ENCODE data around the gene ENKD1. TPM values are rescaled to one million over a fixed set of nuclear protein-coding genes. Genes with fewer than 3 reads are reported as not detected.

Gene ENKD1
- total RNA-seq, 3 donors from 2014 or later (not counting 1 experiment from before 2014, with no cell fraction given): 3.4 to 4.2 (median 3.7) TPM

DNA sequence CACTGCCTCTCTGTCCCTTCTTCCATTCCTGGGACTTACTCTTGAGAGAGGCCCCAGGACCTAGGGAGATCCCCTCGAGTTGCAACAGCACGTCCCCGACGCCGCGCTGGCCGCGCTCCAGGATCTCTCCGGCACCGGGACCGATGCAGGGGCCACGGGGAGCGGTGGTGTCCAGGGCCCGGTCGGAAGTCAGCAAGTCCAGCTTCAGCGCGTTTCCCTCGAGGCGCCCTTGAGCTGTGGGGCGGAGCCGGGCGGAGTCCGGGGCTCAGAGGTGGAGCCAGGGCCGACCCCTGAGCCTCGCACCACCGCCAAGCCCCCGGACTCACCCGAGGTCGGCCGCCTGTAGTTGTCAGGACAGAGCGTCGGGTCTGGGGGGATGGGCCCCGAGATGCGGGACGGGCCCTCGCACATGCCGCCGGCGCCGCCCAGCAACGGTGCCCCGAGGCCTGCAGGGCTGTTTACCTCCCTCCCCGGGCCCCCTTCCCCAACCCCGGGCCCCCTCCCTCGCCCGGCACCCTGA lies 458 bp downstream of the ENKD1 start:
- Histone ChIP-seq H3K27ac (ENCODE audit: low read length) (no peak overlapping the region), H3K27me3 (ENCODE audit: control insufficient read depth, insufficient read depth, low read length) (no peaks in the 10 kb centered on the region), H3K4me1 (ENCODE audit: control insufficient read depth, insufficient read depth, low read length) (peaks cover 41% of the 10 kb centered on the region), H3K9me3 (ENCODE audit: control insufficient read depth, insufficient read depth, low read length) (no peaks in the 10 kb centered on the region), H3K4me3 (ENCODE audit: low read length) (peak overlapping the region; percentile 50), H3K36me3 (ENCODE audit: control insufficient read depth, insufficient read depth, low read length) (no peaks in the 10 kb centered on the region)
- H3K27ac Mint-ChIP-seq: peak overlapping the region; percentile 65 to 90
- H3K4me3 Mint-ChIP-seq: peak overlapping the region; percentile 35
- H3K9me3 Mint-ChIP-seq: no peaks in the 10 kb centered on the region
- intact Hi-C loops (cut with micrococcal nuclease): loop anchor here (1.0 to 5.0 kb wide), 2 partner anchors 53 to 141 kb away; partner anchors contain the start of genes GFOD2, RANBP10 and TSNAXIP1
- peak in 1 of 2 donors; percentile 34 for DNase-seq
- peaks cover 5 to 27% of the 10 kb centered on the region in 2 donors for H3K4me1 Mint-ChIP-seq
- ATAC-seq: peak in 2 of 3 donors; percentile 2 to 4
- TF ChIP-seq, protein P1, sequence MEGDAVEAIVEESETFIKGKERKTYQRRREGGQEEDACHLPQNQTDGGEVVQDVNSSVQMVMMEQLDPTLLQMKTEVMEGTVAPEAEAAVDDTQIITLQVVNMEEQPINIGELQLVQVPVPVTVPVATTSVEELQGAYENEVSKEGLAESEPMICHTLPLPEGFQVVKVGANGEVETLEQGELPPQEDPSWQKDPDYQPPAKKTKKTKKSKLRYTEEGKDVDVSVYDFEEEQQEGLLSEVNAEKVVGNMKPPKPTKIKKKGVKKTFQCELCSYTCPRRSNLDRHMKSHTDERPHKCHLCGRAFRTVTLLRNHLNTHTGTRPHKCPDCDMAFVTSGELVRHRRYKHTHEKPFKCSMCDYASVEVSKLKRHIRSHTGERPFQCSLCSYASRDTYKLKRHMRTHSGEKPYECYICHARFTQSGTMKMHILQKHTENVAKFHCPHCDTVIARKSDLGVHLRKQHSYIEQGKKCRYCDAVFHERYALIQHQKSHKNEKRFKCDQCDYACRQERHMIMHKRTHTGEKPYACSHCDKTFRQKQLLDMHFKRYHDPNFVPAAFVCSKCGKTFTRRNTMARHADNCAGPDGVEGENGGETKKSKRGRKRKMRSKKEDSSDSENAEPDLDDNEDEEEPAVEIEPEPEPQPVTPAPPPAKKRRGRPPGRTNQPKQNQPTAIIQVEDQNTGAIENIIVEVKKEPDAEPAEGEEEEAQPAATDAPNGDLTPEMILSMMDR (IDR thresholded peaks at IDR 0.05): no peak
- no peaks in the 10 kb centered on the region for H3K27me3 Mint-ChIP-seq (ENCODE audit: low read depth in 2 of 2)
- no peaks in the 10 kb centered on the region for H3K36me3 Mint-ChIP-seq
- 2% methylated on average over 46 of the region's 46 CpGs for WGBS (ENCODE audit: insufficient coverage)

DNA sequence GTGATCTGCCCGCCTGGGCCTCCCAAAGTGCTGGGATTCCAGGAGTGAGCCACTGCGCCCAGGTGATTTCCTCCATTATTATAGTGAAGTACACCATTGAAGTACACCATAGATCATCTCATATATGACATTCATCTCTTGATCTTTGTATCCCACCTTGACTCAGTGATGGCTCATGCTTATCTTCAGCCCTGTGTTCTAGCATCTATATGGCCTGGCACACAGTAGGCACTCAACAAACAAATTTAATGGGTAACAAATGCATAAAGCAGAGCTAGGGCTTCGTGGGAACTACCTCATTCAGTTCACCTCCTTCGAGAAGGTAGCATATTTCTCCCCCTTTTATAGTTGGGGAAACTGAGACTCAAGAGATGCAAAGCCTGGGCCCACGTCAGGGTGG lies 952 bp downstream of the ENKD1 start:
- TF ChIP-seq, protein P1 (IDR thresholded peaks at IDR 0.05): no peak
- DNase-seq (no peak), ATAC-seq (no peak)
- no peaks in the 10 kb centered on the region for H3K27me3 ChIP-seq (ENCODE audit: control insufficient read depth, insufficient read depth, low read length)
- no peaks in the 10 kb centered on the region for H3K36me3 Mint-ChIP-seq
- H3K4me1 Mint-ChIP-seq: peaks cover 5 to 30% of the 10 kb centered on the region in 2 donors
- no peak overlapping the region for H3K27ac ChIP-seq (ENCODE audit: low read length)
- H3K36me3 ChIP-seq (ENCODE audit: control insufficient read depth, insufficient read depth, low read length): no peaks in the 10 kb centered on the region
- WGBS (ENCODE audit: insufficient coverage): 77% methylated on average over 5 of the region's 5 CpGs
- intact Hi-C loops (cut with micrococcal nuclease): loop anchor here (5.0 kb wide), 1 partner anchor 142 kb away; the partner anchor contains the start of genes RANBP10 and TSNAXIP1
- H3K27ac Mint-ChIP-seq: peak overlapping the region in 1 of 2 donors; percentile 75
- H3K4me3 Mint-ChIP-seq: peak overlapping the region; percentile 68
- H3K4me3 ChIP-seq (ENCODE audit: low read length): no peak overlapping the region
- no peaks in the 10 kb centered on the region for H3K9me3 Mint-ChIP-seq
- H3K4me1 ChIP-seq (ENCODE audit: control insufficient read depth, insufficient read depth, low read length): peaks cover 43% of the 10 kb centered on the region
- no peaks in the 10 kb centered on the region for H3K27me3 Mint-ChIP-seq (ENCODE audit: low read depth in 2 of 2)
- H3K9me3 ChIP-seq (ENCODE audit: control insufficient read depth, insufficient read depth, low read length): no peaks in the 10 kb centered on the region

DNA sequence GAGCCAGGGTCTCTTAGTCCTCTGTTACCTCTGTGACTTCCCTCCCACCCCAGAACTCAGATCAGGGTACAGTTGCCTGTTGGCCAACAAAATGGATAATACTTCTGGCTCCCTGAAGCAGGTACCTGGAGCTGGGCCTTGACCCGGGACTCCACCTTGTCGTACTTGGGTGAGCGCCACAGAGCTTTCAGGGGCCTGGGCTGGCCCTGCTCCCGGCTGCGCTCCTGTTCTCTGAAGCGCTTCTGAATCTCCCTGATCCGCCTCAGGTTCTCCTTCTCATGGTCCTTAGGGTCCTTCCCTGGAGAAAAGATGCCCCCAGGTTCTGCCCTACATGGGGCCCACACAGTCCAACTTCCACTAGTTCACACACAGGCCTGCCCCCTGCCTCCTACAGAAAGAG lies 1.7 kb downstream of the ENKD1 start:
- no peak overlapping the region for H3K27ac ChIP-seq (ENCODE audit: low read length)
- H3K27ac Mint-ChIP-seq: peak overlapping the region in 1 of 2 donors; percentile 75
- H3K27me3 Mint-ChIP-seq (ENCODE audit: low read depth in 2 of 2): no peaks in the 10 kb centered on the region
- H3K4me3 ChIP-seq (ENCODE audit: low read length): no peak overlapping the region
- intact Hi-C loops (cut with micrococcal nuclease): loop anchor here (5.0 kb wide), 1 partner anchor 142 kb away; the partner anchor contains the start of genes RANBP10 and TSNAXIP1
- no peaks in the 10 kb centered on the region for H3K36me3 ChIP-seq (ENCODE audit: control insufficient read depth, insufficient read depth, low read length)
- peaks cover 5 to 30% of the 10 kb centered on the region in 2 donors for H3K4me1 Mint-ChIP-seq
- DNase-seq: no peak
- no peaks in the 10 kb centered on the region for H3K36me3 Mint-ChIP-seq
- no peaks in the 10 kb centered on the region for H3K9me3 Mint-ChIP-seq
- H3K9me3 ChIP-seq (ENCODE audit: control insufficient read depth, insufficient read depth, low read length): no peaks in the 10 kb centered on the region
- no peak for ATAC-seq
- no peak overlapping the region for H3K4me3 Mint-ChIP-seq
- peaks cover 43% of the 10 kb centered on the region for H3K4me1 ChIP-seq (ENCODE audit: control insufficient read depth, insufficient read depth, low read length)
- 96% methylated on average over 7 of the region's 7 CpGs for WGBS (ENCODE audit: insufficient coverage)
- no peaks in the 10 kb centered on the region for H3K27me3 ChIP-seq (ENCODE audit: control insufficient read depth, insufficient read depth, low read length)
- TF ChIP-seq, protein P1 (IDR thresholded peaks at IDR 0.05): no peak

DNA sequence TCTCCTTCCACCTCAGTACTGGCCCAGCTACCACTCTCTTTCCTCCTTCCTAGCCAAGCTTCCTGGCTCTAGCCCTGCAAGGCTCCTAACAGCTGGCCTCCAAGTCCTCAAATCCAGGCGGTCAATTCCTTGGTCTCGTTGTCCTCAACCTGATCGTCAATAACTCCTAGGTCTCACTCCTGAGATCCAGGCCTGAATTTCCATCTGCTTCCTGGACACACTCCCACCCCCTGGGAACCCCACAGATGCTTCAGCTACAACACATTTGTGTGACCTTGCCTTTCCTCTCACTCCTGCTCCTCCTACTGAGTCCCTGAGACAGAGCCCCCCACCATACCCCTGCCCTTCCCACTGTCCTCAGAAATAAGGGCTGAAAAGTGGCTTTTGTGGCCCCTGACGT lies 2.3 kb downstream of the ENKD1 start:
- H3K4me1 ChIP-seq (ENCODE audit: control insufficient read depth, insufficient read depth, low read length): peaks cover 48% of the 10 kb centered on the region

More for the DNA sequence above, 2.3 kb downstream of the ENKD1 start:
- Mint-ChIP-seq H3K9me3 (no peaks in the 10 kb centered on the region), H3K4me1 (peaks cover 5 to 36% of the 10 kb centered on the region in 2 donors), H3K4me3 (no peak overlapping the region), H3K36me3 (no peaks in the 10 kb centered on the region), H3K27me3 (ENCODE audit: low read depth in 2 of 2) (no peaks in the 10 kb centered on the region), H3K27ac (peak overlapping the region in 1 of 2 donors; percentile 75)
- no peak overlapping the region for H3K4me3 ChIP-seq (ENCODE audit: low read length)
- intact Hi-C loops (cut with micrococcal nuclease): no loop called here
- TF ChIP-seq, protein P1 (IDR thresholded peaks at IDR 0.05): no peak
- no peaks in the 10 kb centered on the region for H3K27me3 ChIP-seq (ENCODE audit: control insufficient read depth, insufficient read depth, low read length)
- no peaks in the 10 kb centered on the region for H3K36me3 ChIP-seq (ENCODE audit: control insufficient read depth, insufficient read depth, low read length)
- whole genome bisulfite sequencing (ENCODE audit: insufficient coverage): 91% methylated on average over 4 of the region's 4 CpGs
- no peak overlapping the region for H3K27ac ChIP-seq (ENCODE audit: low read length)
- ATAC-seq (no peak), DNase-seq (no peak)
- no peaks in the 10 kb centered on the region for H3K9me3 ChIP-seq (ENCODE audit: control insufficient read depth, insufficient read depth, low read length)

Data from natural killer cell (primary cell).